ENCODE results near the gene KLHL40.
"Not testable (repeated sequence)": the region's sequence is repeated elsewhere in the genome, so short reads cannot be mapped to it uniquely, and the experiment has no call there.

The KLHL40 gene

GRCh38 chr3:42708611-42709151 is 23.3 kb downstream of the KLHL40 start:
- no peak overlapping the region for H3K4me3 Mint-ChIP-seq
- H3K36me3 Mint-ChIP-seq: no peaks in the 10 kb centered on the region
- H3K27me3 Mint-ChIP-seq: no peaks in the 10 kb centered on the region
- no peaks in the 10 kb centered on the region for H3K4me1 Mint-ChIP-seq (ENCODE audit: low read depth)
- H3K27ac Mint-ChIP-seq: no peak overlapping the region
- H3K9me3 Mint-ChIP-seq (ENCODE audit: low read depth): no peaks in the 10 kb centered on the region

- Mint-ChIP-seq H3K36me3 (no peaks in the 10 kb centered on the region), H3K27me3 (no peaks in the 10 kb centered on the region), H3K4me1 (ENCODE audit: low read depth) (no peaks in the 10 kb centered on the region), H3K27ac (no peak overlapping the region), H3K4me3 (no peak overlapping the region), H3K9me3 (ENCODE audit: low read depth) (no peaks in the 10 kb centered on the region)
Observed at GRCh38 chr3:42709621-42710020, 24.3 kb downstream of the KLHL40 start.

- Mint-ChIP-seq H3K27ac (no peak overlapping the region), H3K4me3 (no peak overlapping the region), H3K4me1 (ENCODE audit: low read depth) (no peaks in the 10 kb centered on the region), H3K27me3 (no peaks in the 10 kb centered on the region), H3K9me3 (ENCODE audit: low read depth) (no peaks in the 10 kb centered on the region), H3K36me3 (no peaks in the 10 kb centered on the region)
Observed at GRCh38 chr3:42710323-42711021, 25.1 kb downstream of the KLHL40 start.

GRCh38 chr3:42711491-42712343 is 26.4 kb downstream of the KLHL40 start:
- no peaks in the 10 kb centered on the region for H3K36me3 Mint-ChIP-seq
- no peak overlapping the region for H3K27ac Mint-ChIP-seq
- H3K4me1 Mint-ChIP-seq (ENCODE audit: low read depth): no peaks in the 10 kb centered on the region
- no peak overlapping the region for H3K4me3 Mint-ChIP-seq
- no peaks in the 10 kb centered on the region for H3K9me3 Mint-ChIP-seq (ENCODE audit: low read depth)
- H3K27me3 Mint-ChIP-seq: no peaks in the 10 kb centered on the region

GRCh38 chr3:42712344-42712648 is 27.0 kb downstream of the KLHL40 start:
- no peak overlapping the region for H3K4me3 Mint-ChIP-seq

GRCh38 chr3:42712688-42713372 is 27.5 kb downstream of the KLHL40 start:
- Mint-ChIP-seq H3K36me3 (no peaks in the 10 kb centered on the region), H3K27ac (no peak overlapping the region), H3K4me3 (no peak overlapping the region), H3K9me3 (ENCODE audit: low read depth) (no peaks in the 10 kb centered on the region), H3K27me3 (no peaks in the 10 kb centered on the region), H3K4me1 (ENCODE audit: low read depth) (no peaks in the 10 kb centered on the region)

More at GRCh38 chr3:42712344-42712648, 27.0 kb downstream of the KLHL40 start:
- no peak overlapping the region for H3K27ac Mint-ChIP-seq
- H3K27me3 Mint-ChIP-seq: no peaks in the 10 kb centered on the region
- H3K4me1 Mint-ChIP-seq (ENCODE audit: low read depth): no peaks in the 10 kb centered on the region
- H3K9me3 Mint-ChIP-seq (ENCODE audit: low read depth): no peaks in the 10 kb centered on the region
- no peaks in the 10 kb centered on the region for H3K36me3 Mint-ChIP-seq

GRCh38 chr3:42713747-42714146 is 28.4 kb downstream of the KLHL40 start:
- Mint-ChIP-seq H3K36me3 (no peaks in the 10 kb centered on the region), H3K27ac (no peak overlapping the region), H3K27me3 (no peaks in the 10 kb centered on the region), H3K9me3 (ENCODE audit: low read depth) (no peaks in the 10 kb centered on the region), H3K4me3 (no peak overlapping the region), H3K4me1 (ENCODE audit: low read depth) (no peaks in the 10 kb centered on the region)

GRCh38 chr3:42714171-42714852 is 29.0 kb downstream of the KLHL40 start:
- no peak overlapping the region for H3K4me3 Mint-ChIP-seq

GRCh38 chr3:42717306-42717705 is 32.0 kb downstream of the KLHL40 start:
- Mint-ChIP-seq H3K27ac (no peak overlapping the region), H3K36me3 (no peaks in the 10 kb centered on the region), H3K9me3 (ENCODE audit: low read depth) (no peaks in the 10 kb centered on the region), H3K4me3 (no peak overlapping the region), H3K27me3 (no peaks in the 10 kb centered on the region), H3K4me1 (ENCODE audit: low read depth) (no peaks in the 10 kb centered on the region)

More at GRCh38 chr3:42714171-42714852, 29.0 kb downstream of the KLHL40 start:
- Mint-ChIP-seq H3K27ac (no peak overlapping the region), H3K4me1 (ENCODE audit: low read depth) (no peaks in the 10 kb centered on the region), H3K36me3 (no peaks in the 10 kb centered on the region), H3K27me3 (no peaks in the 10 kb centered on the region), H3K9me3 (ENCODE audit: low read depth) (no peaks in the 10 kb centered on the region)

- Mint-ChIP-seq H3K27ac (no peak overlapping the region), H3K4me1 (ENCODE audit: low read depth) (no peaks in the 10 kb centered on the region), H3K4me3 (no peak overlapping the region), H3K9me3 (ENCODE audit: low read depth) (no peaks in the 10 kb centered on the region), H3K27me3 (peaks cover 3% of the 10 kb centered on the region), H3K36me3 (no peaks in the 10 kb centered on the region)
Observed at GRCh38 chr3:42718338-42718737, 33.0 kb downstream of the KLHL40 start.

- H3K9me3 Mint-ChIP-seq (ENCODE audit: low read depth): no peaks in the 10 kb centered on the region
- H3K27me3 Mint-ChIP-seq: peaks cover 4% of the 10 kb centered on the region
- H3K4me1 Mint-ChIP-seq (ENCODE audit: low read depth): no peaks in the 10 kb centered on the region
- no peak overlapping the region for H3K4me3 Mint-ChIP-seq
- H3K27ac Mint-ChIP-seq: no peak overlapping the region
- H3K36me3 Mint-ChIP-seq: no peaks in the 10 kb centered on the region
Observed at GRCh38 chr3:42719002-42719401, 33.7 kb downstream of the KLHL40 start.

GRCh38 chr3:42720126-42720525 is 34.8 kb downstream of the KLHL40 start:
- H3K27me3 Mint-ChIP-seq: peaks cover 6% of the 10 kb centered on the region

GRCh38 chr3:42721690-42722089 is 36.4 kb downstream of the KLHL40 start:
- Mint-ChIP-seq H3K4me3 (no peak overlapping the region), H3K27ac (no peak overlapping the region), H3K4me1 (ENCODE audit: low read depth) (no peaks in the 10 kb centered on the region), H3K36me3 (no peaks in the 10 kb centered on the region), H3K9me3 (ENCODE audit: low read depth) (no peaks in the 10 kb centered on the region), H3K27me3 (peaks cover 6% of the 10 kb centered on the region)

More at GRCh38 chr3:42720126-42720525, 34.8 kb downstream of the KLHL40 start:
- Mint-ChIP-seq H3K36me3 (no peaks in the 10 kb centered on the region), H3K4me3 (no peak overlapping the region), H3K4me1 (ENCODE audit: low read depth) (no peaks in the 10 kb centered on the region), H3K9me3 (ENCODE audit: low read depth) (no peaks in the 10 kb centered on the region), H3K27ac (no peak overlapping the region)

- H3K9me3 Mint-ChIP-seq (ENCODE audit: low read depth); H3K36me3 Mint-ChIP-seq: not testable (repeated sequence)
Observed at GRCh38 chr3:42722442-42722841, 37.1 kb downstream of the KLHL40 start.

More at GRCh38 chr3:42722442-42722841, 37.1 kb downstream of the KLHL40 start:
- not testable (repeated sequence) for H3K4me3 Mint-ChIP-seq; H3K4me1 Mint-ChIP-seq (ENCODE audit: low read depth); H3K27ac Mint-ChIP-seq; H3K27me3 Mint-ChIP-seq
